Hepatic stellate cell (primary cell): ENCODE data around the gene EVA1A.

Experiments used
- DNase-seq: peaks from one replicate; pipeline ENCODE4 v3.0.0; 2011; ENCODE audit warnings: low spot score

The EVA1A gene

GRCh38 chr2:75562513-75562864 lies 1.8 kb upstream of the EVA1A start:
- DNase-seq, result no peak

DNA sequence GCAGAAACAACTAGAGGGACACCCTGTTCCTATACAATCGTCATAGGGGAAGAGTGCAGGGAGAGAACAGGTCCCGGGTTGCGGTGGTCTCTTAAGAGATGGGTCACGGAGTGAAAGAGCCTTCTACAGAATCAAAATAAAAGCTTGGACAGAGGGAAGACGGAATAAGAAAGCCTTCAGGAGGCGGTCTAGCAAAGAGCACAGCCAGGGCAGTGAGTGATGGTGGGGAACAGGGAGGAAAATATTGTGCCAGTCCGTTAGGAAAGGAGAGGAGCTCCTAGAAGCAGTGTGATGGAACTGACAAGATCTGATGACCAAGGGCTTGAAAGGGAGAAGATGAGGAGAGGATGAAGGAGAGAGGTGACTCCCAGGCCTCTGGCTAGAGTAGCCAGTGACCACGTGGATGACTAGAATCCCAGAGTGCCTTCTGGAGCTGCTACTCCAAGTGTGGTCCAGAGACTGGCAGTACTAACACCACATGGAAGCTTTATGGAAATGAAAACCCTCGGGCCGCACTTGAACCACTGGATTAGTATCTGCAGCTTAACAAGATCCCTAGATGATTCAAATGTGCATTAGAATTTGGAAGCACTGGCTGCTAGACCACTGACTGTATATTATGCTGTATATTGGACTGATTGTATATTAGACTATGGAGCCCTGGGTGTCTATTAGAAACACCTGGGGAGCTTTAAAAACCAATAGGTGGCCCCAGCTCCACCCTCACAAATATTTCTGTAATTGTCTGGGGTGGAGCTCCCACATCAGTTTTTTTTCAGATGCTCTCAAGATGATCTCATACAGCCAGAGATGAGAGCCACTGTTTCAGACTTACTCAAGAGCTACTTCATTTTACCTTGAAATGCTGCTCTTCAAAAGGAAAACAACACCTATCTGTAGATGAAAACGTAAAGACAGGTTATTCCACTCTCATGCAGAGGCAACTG lies 1.1 kb upstream of the EVA1A start:
- no peak for DNase-seq

GRCh38 chr2:75560022-75560767 lies 544 bp downstream of the EVA1A start:
- peak; percentile 49 for DNase-seq

DNA sequence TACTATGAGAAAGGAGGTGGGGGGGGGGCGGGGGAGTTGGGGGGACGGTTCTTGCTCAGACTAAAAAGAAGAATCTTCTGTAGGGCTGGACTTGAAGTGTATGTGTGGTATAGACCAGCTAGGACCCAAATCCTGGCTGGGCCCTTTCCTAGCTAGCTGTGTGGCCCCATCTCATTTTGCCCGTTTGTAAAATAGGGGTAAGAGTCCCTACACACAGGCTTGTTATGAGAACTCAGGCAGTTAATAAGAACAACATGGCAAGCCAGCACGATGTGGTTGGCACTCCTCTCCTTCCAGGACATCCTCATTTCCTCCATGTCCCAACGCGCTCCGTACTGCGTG lies 1.1 kb downstream of the EVA1A start:
- no peak for DNase-seq

- DNase-seq, result no peak
These were observed 1.7 kb downstream of the EVA1A start for GRCh38 chr2:75558786-75559679.

DNA sequence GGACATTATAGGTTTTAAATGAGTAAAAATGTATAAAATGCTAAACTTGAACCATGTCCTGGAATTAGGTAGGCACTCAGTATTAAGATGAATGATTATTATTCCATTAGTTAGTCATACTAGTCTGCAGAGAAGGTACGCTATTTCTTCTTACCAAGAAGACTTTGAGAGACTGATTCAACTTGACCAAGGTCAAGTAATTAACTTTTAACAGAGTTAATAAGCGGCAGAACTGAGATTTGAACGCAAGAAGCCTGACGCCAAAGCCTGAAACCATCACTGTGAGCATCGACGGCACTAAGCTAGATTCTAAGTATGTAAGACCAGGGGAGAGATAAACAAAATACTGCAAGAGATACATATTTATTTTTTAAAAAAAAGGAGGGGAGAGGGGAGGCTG lies 2.6 kb downstream of the EVA1A start:
- no peak for DNase-seq

GRCh38 chr2:75557474-75558133 lies 3.1 kb downstream of the EVA1A start:
- DNase-seq, result no peak

- no peak for DNase-seq
These were observed 3.9 kb downstream of the EVA1A start for GRCh38 chr2:75556679-75557366.

DNA sequence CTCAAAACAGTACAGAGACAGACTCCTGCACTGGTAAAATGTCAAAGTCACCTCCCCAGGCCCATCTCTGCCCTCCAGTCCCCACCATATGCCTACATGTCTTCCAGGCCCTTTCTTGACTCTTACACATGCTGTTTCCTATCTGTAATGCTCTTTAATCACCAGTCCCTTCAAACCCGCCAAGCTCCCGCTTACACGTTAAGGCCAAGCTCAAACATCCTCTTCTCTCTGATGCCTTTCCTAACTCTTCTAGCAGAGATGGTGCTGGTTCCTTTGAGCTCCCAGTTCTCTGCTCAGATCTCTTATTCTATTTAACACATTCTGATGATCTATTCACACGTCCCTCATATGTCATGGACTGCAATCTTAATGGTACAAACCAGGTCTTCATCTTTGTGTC lies 5.0 kb downstream of the EVA1A start:
- no peak for DNase-seq

- no peak for DNase-seq
These were observed 6.7 kb downstream of the EVA1A start for GRCh38 chr2:75553935-75554531.

- no peak for DNase-seq
These were observed 8.5 kb downstream of the EVA1A start for GRCh38 chr2:75552222-75552621.

- DNase-seq, result no peak
These were observed 9.3 kb downstream of the EVA1A start for GRCh38 chr2:75551434-75551833.

GRCh38 chr2:75549401-75550253 lies 11.1 kb downstream of the EVA1A start:
- no peak for DNase-seq

DNA sequence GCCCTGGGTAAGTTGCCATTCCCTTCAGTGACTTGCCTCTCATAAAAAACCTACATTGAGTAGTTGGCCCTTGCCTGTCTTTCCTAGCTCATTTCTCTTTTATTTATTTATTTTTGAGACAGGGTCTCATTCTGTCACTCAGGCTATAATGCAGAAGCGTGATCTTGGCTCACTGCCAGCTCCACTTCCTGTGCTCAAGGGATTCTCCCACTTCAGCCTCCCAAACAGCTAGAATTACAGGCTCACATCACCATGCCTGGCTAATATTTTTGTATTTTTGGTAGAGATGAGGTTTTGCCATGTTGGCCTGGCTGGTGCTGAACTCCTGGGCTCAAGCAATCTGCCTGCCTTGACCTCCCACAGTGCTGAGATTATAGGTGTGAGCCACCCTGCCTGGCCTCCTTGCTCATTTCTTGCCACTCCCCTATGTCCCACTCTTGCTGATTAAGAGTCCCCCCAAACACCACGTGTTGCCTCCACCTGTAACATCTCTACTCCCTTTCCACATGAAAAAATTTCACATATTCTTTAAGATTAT lies 12.6 kb downstream of the EVA1A start:
- DNase-seq, result no peak

DNA sequence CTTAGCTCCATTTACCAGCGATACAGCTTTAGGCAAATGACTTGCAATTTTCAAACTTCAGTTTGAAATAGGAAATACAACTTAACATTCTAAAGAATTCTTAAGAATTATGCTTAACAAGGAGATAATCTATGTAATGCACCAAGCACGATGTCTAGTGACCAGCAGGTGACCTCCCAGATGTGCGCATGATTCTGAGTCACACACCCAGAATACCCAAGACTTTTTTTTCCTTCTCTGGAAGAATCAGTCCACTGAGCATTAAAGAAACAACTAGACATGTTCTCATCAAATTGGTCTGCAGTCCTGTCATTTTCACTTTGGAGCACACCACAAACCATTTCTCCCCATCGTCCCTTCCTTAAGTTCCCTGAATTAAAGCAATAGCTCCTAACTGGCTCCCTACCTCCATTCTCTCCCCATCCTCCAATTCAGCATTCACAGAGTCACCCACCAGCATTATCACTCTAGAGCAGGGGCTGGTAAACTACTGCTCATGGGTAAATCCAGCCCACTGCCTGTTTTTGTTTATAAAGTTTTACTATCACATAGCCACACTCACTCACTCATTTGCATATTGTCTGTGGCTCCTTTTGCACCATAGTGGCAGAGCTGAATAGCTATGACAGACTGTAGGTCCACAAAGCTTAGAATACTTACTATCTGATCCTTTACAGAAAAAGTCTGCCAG lies 13.2 kb downstream of the EVA1A start:
- DNase-seq, result peak; percentile 53

GRCh38 chr2:75545922-75546321 lies 14.8 kb downstream of the EVA1A start:
- no peak for DNase-seq

- DNase-seq, result no peak
These were observed 15.4 kb downstream of the EVA1A start for GRCh38 chr2:75545387-75545786.

GRCh38 chr2:75543446-75543845 lies 17.3 kb downstream of the EVA1A start:
- no peak for DNase-seq

DNA sequence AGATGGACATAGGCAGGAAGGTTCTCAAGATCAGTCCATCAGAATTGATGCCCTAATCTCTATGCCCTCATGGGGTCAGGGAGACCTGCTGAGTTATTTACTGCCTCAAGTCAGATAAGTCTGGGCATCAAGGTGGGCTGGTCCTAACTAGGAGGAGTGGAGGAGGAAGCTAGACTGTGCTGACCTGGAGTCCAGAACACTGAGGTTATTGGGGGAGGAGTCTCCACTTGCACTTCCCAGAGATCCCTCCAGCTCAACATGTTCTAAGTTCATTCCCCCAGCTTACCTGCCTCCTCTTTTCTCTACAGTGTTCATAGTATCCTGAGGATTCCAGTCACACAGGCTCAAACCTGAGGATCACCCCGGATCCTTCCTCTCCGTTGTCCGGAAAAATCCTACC lies 19.3 kb downstream of the EVA1A start:
- no peak for DNase-seq
